H9 (cell line): ENCODE measurements around the gene PALM2AKAP2. TPM values are rescaled to one million over a fixed set of nuclear protein-coding genes. Genes with fewer than 3 reads are reported as not detected.

Experiments used
- DNase-seq: peaks from one replicate; pipeline ENCODE4 v3.0.0-alpha.2; 2017
- H2AFZ ChIP-seq: one replicate; pipeline ENCODE4 v1.6.1; 2013; ENCODE audit warnings: mild to moderate bottlenecking, low read length, control low read depth, moderate library complexity
- H2AK5ac ChIP-seq: 2 replicates; pipeline ENCODE4 v1.6.1; 2013; ENCODE audit warnings: low read length, control low read depth, mixed read lengths; ENCODE audit not compliant: insufficient read length
- H2BK120ac ChIP-seq: one replicate; pipeline ENCODE4 v1.6.1; 2013; ENCODE audit warnings: low read depth, mild to moderate bottlenecking, low read length, control low read depth, inconsistent platforms; ENCODE audit not compliant: poor library complexity, severe bottlenecking
- H2BK12ac ChIP-seq: 2 replicates; pipeline ENCODE4 v1.6.1; 2013; ENCODE audit warnings: low read length, control low read depth, mixed read lengths, low read depth; ENCODE audit not compliant: insufficient read length
- H2BK15ac ChIP-seq: 2 replicates; pipeline ENCODE4 v1.6.1; 2013; ENCODE audit warnings: low read depth, low read length, control low read depth
- H2BK20ac ChIP-seq: one replicate; pipeline ENCODE4 v1.6.1; 2013; ENCODE audit warnings: low read depth, mild to moderate bottlenecking, low read length, control low read depth, inconsistent platforms; ENCODE audit not compliant: poor library complexity, severe bottlenecking
- H2BK5ac ChIP-seq: 2 replicates; pipeline ENCODE4 v1.6.1; 2013; ENCODE audit warnings: low read length, control low read depth, mixed read lengths; ENCODE audit not compliant: insufficient read length
- H3K14ac ChIP-seq: 2 replicates; pipeline ENCODE4 v1.6.1; 2013; ENCODE audit warnings: low read length, control low read depth; ENCODE audit not compliant: insufficient read depth
- H3K18ac ChIP-seq: 2 replicates; pipeline ENCODE4 v1.6.1; 2013; ENCODE audit warnings: low read depth, mild to moderate bottlenecking, mixed read lengths, low read length, control low read depth; ENCODE audit not compliant: insufficient read length
- H3K23ac ChIP-seq: 2 replicates; pipeline ENCODE4 v1.6.1; 2013; ENCODE audit warnings: low read length, control low read depth, mixed read lengths, low read depth; ENCODE audit not compliant: insufficient read length
- H3K23me2 ChIP-seq: 2 replicates; pipeline ENCODE4 v1.6.1; 2013; ENCODE audit warnings: low read depth, mild to moderate bottlenecking, mixed read lengths, low read length, control low read depth; ENCODE audit not compliant: insufficient read length, poor library complexity, severe bottlenecking
- H3K27ac ChIP-seq: 2 replicates; pipeline ENCODE4 v1.5.1; 2013; ENCODE audit warnings: low read length, control low read depth, mixed read lengths, low read depth; ENCODE audit not compliant: insufficient read length
- H3K27me3 ChIP-seq: 2 replicates; pipeline ENCODE4 v1.6.1; 2013; ENCODE audit warnings: low read length, control low read depth, inconsistent platforms; ENCODE audit not compliant: insufficient read depth
- H3K4ac ChIP-seq: 2 replicates; pipeline ENCODE4 v1.6.1; 2013; ENCODE audit warnings: low read depth, mild to moderate bottlenecking, control low read depth, inconsistent platforms, low read length, moderate library complexity
- H3K4me1 ChIP-seq: 2 replicates; pipeline ENCODE4 v1.6.1; 2013; ENCODE audit warnings: low read length, control low read depth, inconsistent platforms; ENCODE audit not compliant: insufficient read depth
- H3K4me2 ChIP-seq: 2 replicates; pipeline ENCODE4 v1.6.1; 2013; ENCODE audit warnings: low read length, control low read depth, mixed read lengths; ENCODE audit not compliant: insufficient read length, insufficient read depth
- H3K56ac ChIP-seq: 2 replicates; pipeline ENCODE4 v1.6.1; 2013; ENCODE audit warnings: low read depth, mild to moderate bottlenecking, mixed read lengths, low read length, control low read depth; ENCODE audit not compliant: insufficient read length
- H3K79me1 ChIP-seq: 2 replicates; pipeline ENCODE4 v1.6.1; 2013; ENCODE audit warnings: low read depth, mild to moderate bottlenecking, moderate library complexity, low read length, control low read depth, inconsistent platforms; ENCODE audit not compliant: insufficient read depth, poor library complexity, severe bottlenecking
- H3K79me2 ChIP-seq: 2 replicates; pipeline ENCODE4 v1.6.1; 2013; ENCODE audit warnings: low read length, control low read depth, inconsistent platforms; ENCODE audit not compliant: insufficient read depth
- H3K9ac ChIP-seq: 2 replicates; pipeline ENCODE4 v1.6.1; 2013; ENCODE audit warnings: low read length, control low read depth, mixed read lengths; ENCODE audit not compliant: insufficient read length; ENCODE audit errors: extremely low read depth
- H3K9me3 ChIP-seq: one replicate; pipeline ENCODE4 v1.6.1; 2013; ENCODE audit warnings: low read depth, low read length, inconsistent platforms; ENCODE audit not compliant: control insufficient read depth
- H3T11ph ChIP-seq: one replicate; pipeline ENCODE4 v1.6.1; 2013; ENCODE audit warnings: mild to moderate bottlenecking, low read length, control low read depth, inconsistent platforms
- H4K20me1 ChIP-seq: one replicate; pipeline ENCODE4 v1.6.1; 2013; ENCODE audit not compliant: control insufficient read depth, insufficient read length, insufficient read depth
- H4K5ac ChIP-seq: 2 replicates; pipeline ENCODE4 v1.6.1; 2013; ENCODE audit warnings: low read depth, mild to moderate bottlenecking, mixed read lengths, low read length, control low read depth; ENCODE audit not compliant: insufficient read length
- H4K8ac ChIP-seq: replicated peaks from 2 replicates; pipeline ENCODE4 v1.6.1; 2013; ENCODE audit warnings: low read length, control low read depth, mixed read lengths, low read depth; ENCODE audit not compliant: insufficient read length
- H4K91ac ChIP-seq: 2 replicates; pipeline ENCODE4 v1.6.1; 2013; ENCODE audit warnings: low read depth, mild to moderate bottlenecking, moderate library complexity, mixed read lengths, low read length, control low read depth; ENCODE audit not compliant: insufficient read length
- H3K27ac Mint-ChIP-seq, 3 experiments: 2 replicates in 2 of 3; 3 replicates in 1 of 3; pipeline ENCODE4 v1.8.0; 2020 to 2021; ENCODE audit warnings: mixed read lengths in 3 of 3, mild to moderate bottlenecking in 1 of 3, moderate library complexity in 1 of 3
- H3K27me3 Mint-ChIP-seq: 2 replicates; pipeline ENCODE4 v1.8.0; 2021; ENCODE audit warnings: low read depth, mild to moderate bottlenecking, moderate library complexity, mixed read lengths
- H3K36me3 Mint-ChIP-seq, 3 experiments: 2 replicates in 2 of 3; 3 replicates in 1 of 3; pipeline ENCODE4 v1.8.0; 2020 to 2021; ENCODE audit warnings: low read depth in 3 of 3, mixed read lengths in 3 of 3; ENCODE audit not compliant: insufficient read depth in 1 of 3
- H3K4me1 Mint-ChIP-seq, 2 experiments: 2 replicates each; pipeline ENCODE4 v1.8.0; 2020; ENCODE audit warnings: mixed read lengths in 2 of 2
- H3K4me3 Mint-ChIP-seq, 2 experiments: 2 replicates in 1 of 2; 3 replicates in 1 of 2; pipeline ENCODE4 v1.8.0; 2020 to 2021; ENCODE audit warnings: mild to moderate bottlenecking in 2 of 2, mixed read lengths in 2 of 2, moderate library complexity in 1 of 2
- H3K9me3 Mint-ChIP-seq, 2 experiments: 2 replicates in 1 of 2; 3 replicates in 1 of 2; pipeline ENCODE4 v1.8.0; 2020; ENCODE audit warnings: mild to moderate bottlenecking in 2 of 2, mixed read lengths in 2 of 2, moderate library complexity in 1 of 2
- CTCF ChIP-seq: fragments of 200-600 bp; sonication (generic); conservative IDR thresholded peaks from 3 replicates; pipeline ENCODE4 v1.8.0; 2021; ENCODE audit warnings: antibody characterized with exemption, mild to moderate bottlenecking
- WGBS: extraction: QIAGEN DNeasy Blood & Tissue Kit; methylation state at CpG from one replicate; pipeline ENCODE4 v1.1.7; 2013; ENCODE audit warnings: missing lambda C conversion rate, low lambda C conversion rate, mixed read lengths; ENCODE audit not compliant: insufficient read length; ENCODE audit errors: extremely low coverage; 5-methylcytosine and 5-hydroxymethylcytosine counted together
- total RNA-seq: library from RNA; stranded (reverse); gene quantifications from 2 replicates; pipeline ENCODE4 v1.2.1, GENCODE V29; 2021

The PALM2AKAP2 gene
- total RNA-seq, 1 experiment from 2014 or later, result 3.6 TPM

GRCh38 chr9:109739760-109740159 is 40.2 kb upstream of the PALM2AKAP2 start:
- no peaks in the 10 kb centered on the region for H3K9me3 ChIP-seq
- H2BK12ac ChIP-seq, result no peak overlapping the region
- no peak overlapping the region for H3K4me3 Mint-ChIP-seq
- H3K27ac Mint-ChIP-seq, result no peak overlapping the region
- no peak overlapping the region for H3K56ac ChIP-seq
- H4K5ac ChIP-seq, result no peak overlapping the region
- no peak overlapping the region for H3K18ac ChIP-seq
- H3T11ph ChIP-seq, result no peak overlapping the region
- H3K4me1 Mint-ChIP-seq, result peaks cover 8 to 15% of the 10 kb centered on the region in 2 experiments
- H3K27me3 ChIP-seq, result no peaks in the 10 kb centered on the region
- no peak overlapping the region for H3K9ac ChIP-seq
- TF ChIP-seq CTCF, result no peak
- no peak overlapping the region for H4K8ac ChIP-seq
- H2BK120ac ChIP-seq, result no peak overlapping the region
- H3K14ac ChIP-seq, result no peak overlapping the region
- DNase-seq, result no peak
- no peaks in the 10 kb centered on the region for H3K27me3 Mint-ChIP-seq
- no peak overlapping the region for H2AFZ ChIP-seq
- H3K4ac ChIP-seq, result no peak overlapping the region
- H3K9me3 Mint-ChIP-seq, result no peaks in the 10 kb centered on the region
- no peaks in the 10 kb centered on the region for H3K79me1 ChIP-seq
- no peaks in the 10 kb centered on the region for H4K20me1 ChIP-seq
- H3K27ac ChIP-seq, result no peak overlapping the region
- no peak overlapping the region for H2BK15ac ChIP-seq
- H3K36me3 Mint-ChIP-seq, result no peaks in the 10 kb centered on the region
- H3K4me2 ChIP-seq, result no peak overlapping the region
- no peaks in the 10 kb centered on the region for H3K4me1 ChIP-seq
- no peak overlapping the region for H4K91ac ChIP-seq
- no peak overlapping the region for H2BK5ac ChIP-seq
- H2BK20ac ChIP-seq, result no peak overlapping the region
- H3K23me2 ChIP-seq, result no peaks in the 10 kb centered on the region
- H2AK5ac ChIP-seq, result no peak overlapping the region
- no peaks in the 10 kb centered on the region for H3K79me2 ChIP-seq
- H3K23ac ChIP-seq, result no peak overlapping the region
- no CpG with 5 or more reads among the region's 3 CpGs for WGBS
